GM19328 (cell line): ENCODE data around the gene RNASE13.
"Not testable (repeated sequence)": the region's sequence is repeated elsewhere in the genome, so short reads cannot be mapped to it uniquely, and the experiment has no call there.

Experiments used
- ATAC-seq: cut with Tn5 transposase; IDR thresholded peaks from one replicate; pipeline ENCODE4 v1.9.1; 2021; ENCODE audit warnings: mild to moderate bottlenecking, moderate library complexity; ENCODE audit not compliant: unreplicated experiment

RNASE13 gene

DNA sequence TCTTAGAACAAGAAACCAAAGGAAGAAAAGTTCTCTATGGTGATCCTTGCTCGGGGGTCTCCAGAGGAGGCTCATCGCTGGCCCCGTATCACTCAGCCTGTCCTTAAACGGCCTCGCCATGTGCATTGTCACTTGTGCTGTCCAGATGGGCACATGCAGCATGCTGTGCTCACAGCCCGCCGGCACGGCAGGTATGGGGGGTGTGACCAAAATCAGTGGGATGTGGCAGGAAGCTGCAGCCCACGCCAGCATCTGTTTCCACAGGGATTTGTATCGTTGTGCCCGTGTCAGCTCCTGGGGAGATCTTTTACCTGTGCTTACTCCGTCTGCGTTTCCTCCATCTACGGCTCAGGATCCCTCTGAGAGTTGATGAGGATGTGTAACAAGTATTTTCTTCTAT, 38.1 kb downstream of the RNASE13 start:
- no peak for ATAC-seq

DNA sequence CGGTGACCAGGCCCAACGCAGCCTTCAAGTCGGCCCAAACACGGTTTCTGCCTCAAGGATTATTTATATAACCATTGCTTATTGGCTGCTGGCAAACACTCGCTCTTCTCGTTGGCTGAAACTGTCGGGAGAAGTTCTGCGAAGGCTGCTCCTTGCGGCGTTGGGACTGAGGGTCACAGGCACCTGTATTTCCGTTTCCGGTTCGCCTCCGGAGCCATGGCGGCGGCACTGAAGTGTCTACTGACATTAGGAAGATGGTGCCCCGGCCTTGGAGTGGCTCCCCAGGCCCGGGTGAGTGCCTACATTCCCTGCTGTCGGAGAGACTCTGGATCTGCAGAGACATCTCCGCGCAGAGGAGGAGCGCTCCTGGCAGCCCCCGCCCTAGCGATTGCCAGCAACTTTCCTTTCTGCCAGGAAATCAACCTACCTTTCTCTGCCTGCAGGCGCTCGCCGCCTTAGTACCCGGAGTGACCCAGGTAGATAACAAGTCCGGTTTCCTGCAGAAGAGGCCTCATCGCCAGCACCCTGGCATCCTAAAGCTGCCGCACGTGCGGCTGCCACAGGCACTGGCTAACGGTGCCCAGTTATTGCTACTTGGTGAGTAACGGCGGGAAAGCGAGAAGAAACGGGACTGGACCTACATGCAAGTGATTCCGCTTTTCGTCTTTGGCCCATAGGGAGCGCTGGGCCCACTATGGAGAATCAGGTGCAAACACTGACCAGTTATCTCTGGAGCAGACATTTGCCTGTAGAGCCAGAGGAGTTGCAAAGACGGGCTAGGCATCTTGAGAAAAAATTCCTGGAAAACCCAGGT, 44.6 kb downstream of the RNASE13 start, which contains the start of gene METTL17:
TSS of gene METTL17 (plus strand) at position 194 of the 814 bp plus-strand sequence. CDS start at position 217, 23 bp downstream.
- peak; percentile 93 for ATAC-seq

DNA sequence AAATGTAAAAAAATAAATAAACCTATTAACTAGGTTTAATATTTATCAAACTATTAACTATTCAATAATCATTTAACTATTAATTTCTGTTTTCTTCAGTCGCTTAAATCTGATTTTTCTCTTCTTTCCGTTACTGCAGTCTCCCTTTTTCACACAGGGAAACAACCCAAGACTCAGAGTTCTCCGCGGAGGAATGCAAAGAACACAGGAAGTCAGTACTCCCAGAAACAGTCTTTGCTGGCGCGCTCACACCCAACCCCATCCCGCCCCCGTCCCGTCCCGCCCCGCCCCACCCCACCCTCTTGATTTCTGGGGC, 45.2 kb downstream of the RNASE13 start:
- no peak for ATAC-seq

DNA sequence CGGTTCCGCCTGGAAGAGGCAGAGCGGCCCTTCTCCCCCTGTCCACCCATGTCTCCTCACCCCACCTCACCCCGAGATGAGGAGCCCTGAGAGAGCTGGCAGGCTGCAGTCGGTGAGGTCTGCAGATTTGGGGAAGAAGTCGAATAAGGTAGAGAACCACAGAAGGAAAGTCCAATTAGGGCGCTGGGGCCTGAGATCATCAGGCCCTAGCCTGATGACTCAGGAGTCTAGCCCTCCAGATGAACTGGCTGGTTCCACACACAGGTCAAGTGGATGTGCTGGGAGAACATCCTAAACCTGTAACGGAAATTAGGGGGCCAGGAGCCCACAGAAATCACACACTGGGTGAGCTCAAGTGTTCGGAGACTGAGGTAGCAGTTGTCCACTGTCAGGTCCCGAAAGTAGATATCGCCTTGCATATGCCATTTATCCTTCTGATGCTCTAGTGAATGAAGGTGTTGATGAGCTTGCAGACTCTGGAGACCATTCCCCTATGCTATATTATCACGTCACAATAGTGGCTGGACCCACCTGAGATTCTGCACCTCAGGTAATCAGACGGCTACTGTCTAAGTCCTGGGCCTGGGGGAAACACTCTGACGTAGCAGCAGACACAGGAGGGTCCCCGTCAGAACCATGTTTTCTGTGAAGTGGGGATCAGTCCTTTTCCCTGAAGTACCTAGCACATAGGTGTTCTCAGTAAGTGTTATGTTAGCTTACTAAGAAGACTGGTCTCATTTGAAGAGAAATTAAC, 45.7 kb downstream of the RNASE13 start:
- ATAC-seq = no peak

DNA sequence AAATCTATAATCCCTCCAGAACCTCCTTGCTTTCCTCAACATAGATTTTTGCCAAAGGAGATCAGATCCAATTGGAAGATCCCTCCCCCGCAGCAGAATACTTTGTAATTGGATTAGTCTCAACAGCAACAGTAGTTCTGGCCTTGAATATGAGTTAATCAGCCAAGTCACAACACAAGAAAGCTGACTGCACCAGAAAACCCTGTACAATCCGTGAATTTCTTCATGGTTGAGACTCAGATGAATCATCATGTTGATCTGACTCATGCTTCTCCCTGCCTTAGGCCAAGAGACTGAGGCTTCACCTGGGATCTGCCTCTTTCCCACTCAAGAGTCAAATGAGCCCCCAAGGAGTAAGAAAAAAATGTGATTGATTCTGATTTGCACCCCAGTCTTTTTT, 47.8 kb downstream of the RNASE13 start:
- no peak for ATAC-seq

DNA sequence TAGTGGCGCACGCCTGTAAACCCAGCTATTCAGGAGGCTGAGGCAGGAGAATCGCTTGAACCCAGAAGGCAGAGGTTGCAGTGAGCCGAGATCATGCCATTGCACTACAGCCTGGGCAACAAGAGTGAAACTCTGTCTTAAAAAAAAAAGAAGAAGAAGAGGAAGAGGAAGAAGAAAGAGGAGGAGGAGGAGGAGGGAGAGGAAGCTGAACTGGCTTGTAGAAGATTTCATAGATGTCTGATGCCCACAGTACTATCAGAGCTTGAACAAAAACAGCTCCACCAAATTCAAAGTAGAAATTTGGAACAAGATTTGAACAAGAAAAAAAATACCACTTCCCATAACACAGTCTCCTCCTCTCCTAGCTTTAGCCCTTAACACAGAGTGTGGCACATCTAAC, 49.0 kb downstream of the RNASE13 start:
- ATAC-seq = not testable (repeated sequence)
